Measurements from ENCODE around the gene MARCHF3.

MARCHF3 gene

GRCh38 chr5:127031863-127032232, 1.5 kb upstream of the MARCHF3 start:
- no peak overlapping the region for H3K27ac ChIP-seq (ENCODE audit: low read depth, low read length)
- H3K4ac ChIP-seq (ENCODE audit: low read depth, low read length) = no peak overlapping the region
- H3K18ac ChIP-seq (ENCODE audit: low read length) = no peak overlapping the region
- H2BK12ac ChIP-seq (ENCODE audit: low read length) = no peak overlapping the region
- H4K8ac ChIP-seq (ENCODE audit: low read depth, low read length) = no peak overlapping the region
- peaks cover 3% of the 10 kb centered on the region for H3K9me3 ChIP-seq (ENCODE audit: insufficient read depth, low read depth, low read length)
- no peak overlapping the region for H3K4me2 ChIP-seq (ENCODE audit: low read length)
- WGBS (ENCODE audit: extremely low coverage, insufficient coverage, insufficient read length) = no CpG with 5 or more reads among the region's 2 CpGs
- H3K79me2 ChIP-seq (ENCODE audit: control insufficient read depth, insufficient read depth, low read length, poor library complexity) = no peaks in the 10 kb centered on the region
- no peak overlapping the region for H4K12ac ChIP-seq (ENCODE audit: low read depth, low read length)
- peak; percentile 31 to 75 for DNase-seq
- no peak overlapping the region for H3K23ac ChIP-seq (ENCODE audit: low read length)
- H3K4me1 ChIP-seq (ENCODE audit: control insufficient read depth in 1 of 2, insufficient read depth in 2 of 2, low read length in 2 of 2) = peaks cover 2 to 12% of the 10 kb centered on the region in 2 experiments
- peaks cover 3% of the 10 kb centered on the region for H3K27me3 ChIP-seq (ENCODE audit: insufficient read depth, low read length)
- no peak overlapping the region for H2BK5ac ChIP-seq (ENCODE audit: low read depth, low read length, poor library complexity)
- H3K14ac ChIP-seq (ENCODE audit: low read length) = no peak overlapping the region
- no peaks in the 10 kb centered on the region for H3K36me3 ChIP-seq (ENCODE audit: control insufficient read depth in 1 of 2, insufficient read depth in 2 of 2, low read length in 2 of 2)
- H2BK120ac ChIP-seq (ENCODE audit: insufficient read depth, low read length, poor library complexity) = no peak overlapping the region
- no peak overlapping the region for H3K9ac ChIP-seq (ENCODE audit: low read length)
- H4K91ac ChIP-seq (ENCODE audit: low read depth, low read length) = no peak overlapping the region
- H3K4me3 ChIP-seq (ENCODE audit: low read depth, low read length) = no peak overlapping the region
- H3K79me1 ChIP-seq (ENCODE audit: low read length) = no peaks in the 10 kb centered on the region
- no peak overlapping the region for H2AFZ ChIP-seq (ENCODE audit: insufficient read depth, low read length, poor library complexity)
- H2AK5ac ChIP-seq (ENCODE audit: low read length) = no peak overlapping the region

- no peak overlapping the region for H3K27ac ChIP-seq (ENCODE audit: low read depth, low read length)
- peak overlapping the region; percentile 10 for H2BK12ac ChIP-seq (ENCODE audit: low read length)
- H3K18ac ChIP-seq (ENCODE audit: low read length) = no peak overlapping the region
- H3K79me1 ChIP-seq (ENCODE audit: low read length) = no peaks in the 10 kb centered on the region
- peak overlapping the region; percentile 67 for H4K8ac ChIP-seq (ENCODE audit: low read depth, low read length)
- no peak overlapping the region for H3K4ac ChIP-seq (ENCODE audit: low read depth, low read length)
- H3K9ac ChIP-seq (ENCODE audit: low read length) = no peak overlapping the region
- peak overlapping the region; percentile 87 for H3K4me2 ChIP-seq (ENCODE audit: low read length)
- peaks cover 3% of the 10 kb centered on the region for H3K27me3 ChIP-seq (ENCODE audit: insufficient read depth, low read length)
- no peak overlapping the region for H3K23ac ChIP-seq (ENCODE audit: low read length)
- no peak overlapping the region for H4K12ac ChIP-seq (ENCODE audit: low read depth, low read length)
- no peak overlapping the region for H4K91ac ChIP-seq (ENCODE audit: low read depth, low read length)
- H2AFZ ChIP-seq (ENCODE audit: insufficient read depth, low read length, poor library complexity) = peak overlapping the region; percentile 20
- peaks cover 2 to 12% of the 10 kb centered on the region in 2 experiments for H3K4me1 ChIP-seq (ENCODE audit: control insufficient read depth in 1 of 2, insufficient read depth in 2 of 2, low read length in 2 of 2)
- H3K14ac ChIP-seq (ENCODE audit: low read length) = no peak overlapping the region
- H2BK5ac ChIP-seq (ENCODE audit: low read depth, low read length, poor library complexity) = no peak overlapping the region
- no peak for DNase-seq
- H3K4me3 ChIP-seq (ENCODE audit: low read depth, low read length) = no peak overlapping the region
- H2AK5ac ChIP-seq (ENCODE audit: low read length) = no peak overlapping the region
- H2BK120ac ChIP-seq (ENCODE audit: insufficient read depth, low read length, poor library complexity) = no peak overlapping the region
- H3K36me3 ChIP-seq (ENCODE audit: control insufficient read depth in 1 of 2, insufficient read depth in 2 of 2, low read length in 2 of 2) = no peaks in the 10 kb centered on the region
- peaks cover 3% of the 10 kb centered on the region for H3K9me3 ChIP-seq (ENCODE audit: insufficient read depth, low read depth, low read length)
- no peaks in the 10 kb centered on the region for H3K79me2 ChIP-seq (ENCODE audit: control insufficient read depth, insufficient read depth, low read length, poor library complexity)
- no CpG with 5 or more reads among the region's 45 CpGs for WGBS (ENCODE audit: extremely low coverage, insufficient coverage, insufficient read length)
Measured at GRCh38 chr5:127031147-127031862, 947 bp upstream of the MARCHF3 start.

- Histone ChIP-seq H3K18ac (ENCODE audit: low read length) (no peak overlapping the region), H3K23ac (ENCODE audit: low read length) (no peak overlapping the region), H2BK120ac (ENCODE audit: insufficient read depth, low read length, poor library complexity) (no peak overlapping the region), H3K4me2 (ENCODE audit: low read length) (peak overlapping the region; percentile 88), H3K9ac (ENCODE audit: low read length) (no peak overlapping the region), H3K27ac (ENCODE audit: low read depth, low read length) (no peak overlapping the region), H3K27me3 (ENCODE audit: insufficient read depth, low read length) (peaks cover 3% of the 10 kb centered on the region), H2AK5ac (ENCODE audit: low read length) (no peak overlapping the region), H3K9me3 (ENCODE audit: insufficient read depth, low read depth, low read length) (peaks cover 3% of the 10 kb centered on the region), H4K8ac (ENCODE audit: low read depth, low read length) (no peak overlapping the region), H3K4me3 (ENCODE audit: low read depth, low read length) (peak overlapping the region; percentile 80), H3K4me1 (ENCODE audit: control insufficient read depth in 1 of 2, insufficient read depth in 2 of 2, low read length in 2 of 2) (peaks cover 2 to 12% of the 10 kb centered on the region in 2 experiments), H2BK12ac (ENCODE audit: low read length) (no peak overlapping the region), H3K36me3 (ENCODE audit: control insufficient read depth in 1 of 2, insufficient read depth in 2 of 2, low read length in 2 of 2) (no peaks in the 10 kb centered on the region), H3K79me2 (ENCODE audit: control insufficient read depth, insufficient read depth, low read length, poor library complexity) (no peaks in the 10 kb centered on the region), H3K4ac (ENCODE audit: low read depth, low read length) (no peak overlapping the region), H2BK5ac (ENCODE audit: low read depth, low read length, poor library complexity) (no peak overlapping the region), H2AFZ (ENCODE audit: insufficient read depth, low read length, poor library complexity) (peak overlapping the region; percentile 27), H4K12ac (ENCODE audit: low read depth, low read length) (no peak overlapping the region), H3K79me1 (ENCODE audit: low read length) (no peaks in the 10 kb centered on the region), H4K91ac (ENCODE audit: low read depth, low read length) (no peak overlapping the region), H3K14ac (ENCODE audit: low read length) (peak overlapping the region; percentile 4)
- DNase-seq = peak; percentile 58 to 71
- no CpG with 5 or more reads among the region's 51 CpGs for WGBS (ENCODE audit: extremely low coverage, insufficient coverage, insufficient read length)
Measured at GRCh38 chr5:127029581-127030258, 638 bp downstream of the MARCHF3 start.

- H2BK5ac ChIP-seq (ENCODE audit: low read depth, low read length, poor library complexity) = no peak overlapping the region
- H3K9me3 ChIP-seq (ENCODE audit: insufficient read depth, low read depth, low read length) = peaks cover 3% of the 10 kb centered on the region
- no peaks in the 10 kb centered on the region for H3K79me1 ChIP-seq (ENCODE audit: low read length)
- no peaks in the 10 kb centered on the region for H3K36me3 ChIP-seq (ENCODE audit: control insufficient read depth in 1 of 2, insufficient read depth in 2 of 2, low read length in 2 of 2)
- no CpG with 5 or more reads among the region's 12 CpGs for WGBS (ENCODE audit: extremely low coverage, insufficient coverage, insufficient read length)
- H4K12ac ChIP-seq (ENCODE audit: low read depth, low read length) = no peak overlapping the region
- no peak overlapping the region for H3K18ac ChIP-seq (ENCODE audit: low read length)
- H3K27ac ChIP-seq (ENCODE audit: low read depth, low read length) = no peak overlapping the region
- no peak overlapping the region for H3K14ac ChIP-seq (ENCODE audit: low read length)
- H3K27me3 ChIP-seq (ENCODE audit: insufficient read depth, low read length) = peaks cover 3% of the 10 kb centered on the region
- H4K8ac ChIP-seq (ENCODE audit: low read depth, low read length) = no peak overlapping the region
- H2AFZ ChIP-seq (ENCODE audit: insufficient read depth, low read length, poor library complexity) = no peak overlapping the region
- H3K79me2 ChIP-seq (ENCODE audit: control insufficient read depth, insufficient read depth, low read length, poor library complexity) = no peaks in the 10 kb centered on the region
- no peak overlapping the region for H2BK120ac ChIP-seq (ENCODE audit: insufficient read depth, low read length, poor library complexity)
- H3K4me3 ChIP-seq (ENCODE audit: low read depth, low read length) = no peak overlapping the region
- no peak overlapping the region for H4K91ac ChIP-seq (ENCODE audit: low read depth, low read length)
- H2BK12ac ChIP-seq (ENCODE audit: low read length) = no peak overlapping the region
- no peak overlapping the region for H2AK5ac ChIP-seq (ENCODE audit: low read length)
- H3K9ac ChIP-seq (ENCODE audit: low read length) = no peak overlapping the region
- H3K4ac ChIP-seq (ENCODE audit: low read depth, low read length) = no peak overlapping the region
- no peak overlapping the region for H3K4me2 ChIP-seq (ENCODE audit: low read length)
- no peak overlapping the region for H3K23ac ChIP-seq (ENCODE audit: low read length)
- DNase-seq = peak in 1 of 2 donors; percentile 2
- peaks cover 2 to 12% of the 10 kb centered on the region in 2 experiments for H3K4me1 ChIP-seq (ENCODE audit: control insufficient read depth in 1 of 2, insufficient read depth in 2 of 2, low read length in 2 of 2)
Measured at GRCh38 chr5:127028822-127029457, 1.4 kb downstream of the MARCHF3 start.
